GM18520 (cell line): Measurements from ENCODE around the gene ENOSF1.

Source experiments
- ATAC-seq: cut with Tn5 transposase; IDR thresholded peaks from one replicate; pipeline ENCODE4 v1.9.1; 2021; ENCODE audit not compliant: unreplicated experiment

ENOSF1 gene

DNA sequence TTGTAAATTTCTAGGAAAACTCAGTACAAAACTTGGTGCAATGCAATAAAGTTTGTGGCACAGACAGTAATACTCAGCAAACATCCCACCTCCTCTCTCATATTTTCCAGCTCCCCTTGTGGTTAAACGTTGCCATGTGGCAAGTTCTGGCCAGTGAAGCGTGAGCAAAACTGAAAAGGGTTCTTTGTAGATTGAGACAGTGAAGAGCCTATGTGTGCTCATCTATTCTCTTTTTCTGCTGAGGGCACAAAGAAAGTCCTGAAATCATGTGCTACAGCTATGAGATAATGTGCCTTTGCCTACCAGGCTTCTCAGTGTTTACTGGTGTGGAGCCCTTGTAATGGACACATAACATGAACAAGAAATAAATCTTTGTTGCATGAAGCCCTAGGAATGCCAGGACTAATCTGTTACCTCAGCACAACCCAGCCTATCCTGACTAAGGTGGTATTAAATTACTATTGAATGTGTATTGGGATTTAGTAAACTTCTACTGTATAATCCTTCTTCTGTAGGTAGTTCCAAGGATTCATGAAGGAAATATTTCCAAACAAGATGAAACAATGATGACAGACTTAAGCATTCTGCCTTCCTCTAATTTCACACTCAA lies 67.9 kb downstream of the ENOSF1 start:
- ATAC-seq: no peak

DNA sequence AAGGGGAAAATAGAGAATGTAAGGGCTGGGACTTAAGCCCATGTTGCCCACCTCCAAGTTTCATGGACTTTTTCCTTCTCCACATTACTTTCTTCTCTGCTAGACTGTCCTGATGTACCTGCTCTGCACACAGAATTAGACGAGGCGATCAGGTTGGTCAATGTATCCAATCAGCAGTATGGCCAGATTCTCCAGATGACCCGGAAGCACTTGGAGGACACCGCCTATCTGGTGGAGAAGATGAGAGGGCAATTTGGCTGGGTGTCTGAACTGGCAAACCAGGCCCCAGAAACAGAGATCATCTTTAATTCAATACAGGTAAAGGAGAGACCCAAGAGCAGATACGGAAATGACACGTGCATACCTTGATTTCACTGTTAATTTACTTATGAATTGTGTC lies 71.2 kb downstream of the ENOSF1 start:
- no peak for ATAC-seq

DNA sequence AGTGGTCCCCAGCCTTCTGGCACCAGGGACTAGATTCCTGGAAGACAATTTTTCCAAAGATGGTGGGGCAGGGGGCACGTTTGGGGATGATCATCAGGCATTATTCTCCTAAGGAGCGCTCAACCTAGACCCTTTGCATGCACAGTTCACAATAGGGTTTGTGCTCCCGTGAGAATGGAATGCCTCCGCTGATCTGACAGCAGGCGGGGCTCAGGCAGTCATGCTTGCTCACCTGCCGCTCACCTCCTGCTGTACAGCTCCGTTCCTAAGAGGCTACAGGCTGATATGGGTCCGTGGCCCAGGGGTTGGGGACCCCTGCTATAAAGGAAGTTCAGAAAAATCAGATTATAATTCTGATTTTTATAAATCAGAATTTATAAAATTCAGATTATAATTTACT lies 77.3 kb downstream of the ENOSF1 start:
- no peak for ATAC-seq

DNA sequence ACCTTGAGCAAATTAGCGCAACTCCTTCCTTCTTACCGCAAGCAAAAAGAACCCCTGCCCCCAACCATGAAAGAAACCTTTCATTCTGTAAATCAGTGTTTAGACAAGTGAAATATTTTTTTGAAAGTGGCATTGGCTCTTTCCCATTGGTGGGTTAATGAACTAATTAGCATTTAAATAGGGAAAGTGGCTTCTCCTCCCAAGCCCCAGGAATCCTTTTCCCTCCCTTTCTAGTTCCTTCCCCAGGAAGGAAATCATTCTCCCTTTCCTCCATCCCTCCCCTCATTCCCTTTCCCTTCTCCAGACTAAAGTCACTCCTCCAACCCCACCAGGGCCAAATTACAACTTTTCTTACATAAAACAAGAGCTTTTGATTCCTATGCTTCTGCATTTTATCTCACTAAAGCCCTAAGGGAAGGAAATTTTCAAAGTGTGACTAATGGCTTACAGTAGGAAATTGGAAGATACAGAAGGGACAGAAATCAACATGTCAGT lies 77.8 kb downstream of the ENOSF1 start:
- ATAC-seq: no peak

DNA sequence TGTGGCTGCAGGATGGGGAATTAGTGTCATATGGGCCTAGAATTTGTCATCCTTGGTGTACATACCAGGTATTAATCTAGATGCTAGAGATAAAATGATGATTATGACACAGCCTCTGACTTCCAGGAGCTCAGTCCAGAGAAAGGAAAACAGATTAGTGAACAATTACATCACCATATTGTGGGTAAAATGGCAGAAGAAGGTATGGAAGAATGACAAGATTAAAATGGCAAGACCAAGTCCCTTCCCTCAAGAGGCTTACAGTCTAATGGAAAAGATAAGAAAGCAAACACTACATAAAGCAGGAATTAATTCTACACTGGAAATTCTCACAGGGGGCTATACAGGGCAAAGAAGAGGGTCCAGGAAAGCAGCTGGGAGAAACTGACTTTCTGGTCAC lies 80.9 kb downstream of the ENOSF1 start:
- ATAC-seq: no peak

DNA sequence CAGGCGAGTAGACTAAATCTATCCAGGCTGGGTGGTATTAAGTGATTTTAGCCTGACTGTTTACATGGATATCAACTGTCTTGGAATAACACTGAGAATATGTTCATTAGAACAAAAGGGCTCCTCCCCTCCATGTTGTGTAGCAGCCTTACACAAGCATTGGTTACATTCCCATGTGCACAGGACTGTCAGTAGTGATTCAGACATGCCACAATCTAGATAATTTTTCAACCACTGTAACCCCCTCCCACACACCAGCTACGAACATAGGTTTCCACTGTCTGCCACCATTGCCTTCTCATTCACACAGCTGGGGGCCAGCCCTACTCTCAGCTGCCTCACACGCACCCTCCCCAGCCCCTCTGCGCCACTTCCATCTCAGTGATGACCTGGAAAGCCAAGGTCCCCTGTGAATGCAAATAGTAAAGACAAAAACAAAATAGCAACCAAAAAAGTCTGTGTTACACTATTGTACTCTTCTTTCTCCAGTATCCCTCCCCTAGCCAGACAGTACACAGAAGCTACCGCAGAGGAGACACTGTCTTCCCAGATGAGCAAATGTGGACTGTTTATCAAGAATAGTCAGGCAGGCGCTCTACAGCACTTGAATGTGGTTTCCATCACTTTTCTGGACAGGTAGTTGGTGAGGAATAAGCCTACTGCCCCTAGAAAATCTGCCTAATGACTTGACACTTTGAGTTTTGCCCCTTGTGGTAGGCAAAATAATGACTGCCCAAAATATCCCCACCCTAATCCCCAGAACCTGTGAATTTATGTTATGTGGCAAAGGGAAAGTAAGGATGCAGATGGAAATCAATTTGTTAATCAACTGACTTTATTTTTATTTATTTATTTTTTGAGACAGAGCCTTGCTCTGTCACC lies 82.9 kb downstream of the ENOSF1 start:
- ATAC-seq: no peak

DNA sequence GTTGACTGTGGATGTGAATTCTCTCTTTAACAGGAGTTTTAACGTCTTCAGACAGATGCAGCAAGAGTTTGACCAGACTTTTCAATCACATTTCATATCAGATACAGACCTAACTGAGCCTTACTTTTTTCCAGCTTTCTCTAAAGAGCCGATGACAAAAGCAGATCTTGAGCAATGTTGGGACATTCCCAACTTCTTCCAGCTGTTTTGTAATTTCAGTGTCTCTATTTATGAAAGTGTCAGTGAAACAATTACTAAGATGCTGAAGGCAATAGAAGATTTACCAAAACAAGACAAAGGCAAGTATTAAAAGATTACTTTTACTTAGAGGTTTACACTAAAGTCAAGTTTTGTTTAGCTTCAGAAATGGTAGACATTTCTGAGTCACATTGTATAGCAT lies 85.2 kb downstream of the ENOSF1 start:
- ATAC-seq: no peak

DNA sequence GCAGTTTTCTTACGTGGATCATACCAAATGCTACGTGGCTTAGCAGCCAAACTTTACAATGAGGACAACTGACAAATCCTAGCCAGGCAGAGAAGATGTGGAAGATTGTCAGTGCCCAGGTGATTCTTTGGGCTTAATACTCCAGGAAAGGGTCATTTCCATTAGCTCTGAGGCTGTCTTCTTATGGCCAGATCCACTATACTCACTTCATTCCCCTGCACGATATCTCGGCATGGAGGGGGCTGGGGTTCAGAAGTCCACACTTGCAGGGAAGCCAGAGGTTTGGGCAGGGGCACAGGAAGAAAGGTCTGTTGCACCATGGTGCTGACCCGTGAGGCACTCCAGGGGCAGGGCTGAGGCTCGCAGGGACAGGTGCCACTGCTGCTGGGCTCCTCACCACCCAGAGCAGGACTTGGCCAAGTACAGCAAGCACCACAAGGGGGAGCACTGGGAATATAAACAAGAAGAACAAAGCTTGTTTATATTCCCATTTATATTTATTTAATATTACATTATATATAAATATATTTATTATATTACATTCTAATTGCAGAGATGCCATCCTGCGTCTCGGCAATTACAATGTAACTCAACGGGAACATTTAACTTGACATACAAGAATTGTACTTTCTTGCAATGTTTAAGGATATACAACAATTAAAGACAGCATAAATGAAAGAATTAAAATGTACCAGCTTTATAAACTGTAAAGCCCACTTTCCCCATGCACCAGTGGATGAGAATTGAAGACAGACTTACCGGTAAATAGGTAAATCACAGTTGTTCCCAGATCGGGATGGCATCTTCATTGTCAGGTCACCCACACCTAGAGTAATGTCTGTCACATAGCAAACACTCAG lies 88.4 kb downstream of the ENOSF1 start:
- no peak for ATAC-seq

DNA sequence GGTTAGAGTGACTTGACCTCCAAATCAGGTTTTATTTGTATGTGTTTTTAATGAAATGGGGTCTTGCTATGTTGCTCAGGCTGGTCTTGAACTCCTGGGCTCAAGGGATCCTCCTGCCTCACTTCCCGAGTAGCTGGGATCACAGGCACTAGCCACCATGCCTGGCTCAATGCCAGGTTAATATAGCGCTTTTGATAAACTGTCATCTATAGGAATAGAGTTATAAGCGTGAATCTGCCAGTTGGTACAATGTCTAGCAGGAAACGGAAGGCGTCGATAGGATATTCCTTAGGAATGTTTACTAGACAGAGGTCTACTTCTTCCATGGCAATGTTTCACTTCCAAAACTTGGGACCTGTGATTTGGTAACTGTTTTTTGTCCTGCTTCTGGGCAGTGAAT lies 90.1 kb downstream of the ENOSF1 start:
- no peak for ATAC-seq

DNA sequence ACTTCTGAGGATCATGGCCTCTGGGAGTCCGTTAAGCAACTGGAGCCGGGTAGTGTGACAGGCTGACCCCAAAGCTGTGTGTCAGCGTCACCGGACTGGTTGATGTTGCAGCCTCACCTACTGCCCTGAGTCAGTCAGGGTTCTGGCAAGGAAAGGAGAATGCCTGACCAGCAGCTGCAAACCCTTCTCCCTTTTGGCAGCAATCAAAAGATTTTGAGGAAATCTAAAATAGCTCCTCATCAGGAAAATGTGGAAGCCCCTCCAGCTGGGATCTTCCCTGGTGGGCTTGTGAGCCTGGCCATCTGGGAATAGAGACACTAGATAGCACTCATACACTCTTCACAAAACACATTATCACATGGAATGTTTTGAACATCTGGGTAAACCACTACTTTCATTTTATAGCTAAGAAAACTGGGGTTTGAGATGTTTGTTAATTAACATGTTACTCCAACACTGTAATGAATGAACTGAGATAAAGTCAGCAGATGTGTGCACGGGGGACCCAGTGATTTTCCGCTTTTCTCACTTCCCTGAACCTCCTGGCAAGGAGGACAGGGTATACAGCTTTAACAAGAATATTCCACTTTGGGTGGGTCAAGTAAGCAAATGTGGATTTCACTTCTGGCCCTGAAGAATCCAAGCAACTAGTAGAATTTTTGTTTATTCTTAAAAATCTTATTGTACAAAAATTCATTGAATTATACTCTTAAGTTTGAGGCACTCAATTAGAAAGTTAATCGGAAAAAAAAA lies 91.0 kb downstream of the ENOSF1 start:
- ATAC-seq: no peak
